ENCODE data around the gene NUAK1.

GRCh38 chr12:106093246-106093645 lies 45.5 kb downstream of the NUAK1 start:
- no peak for TF ChIP-seq POLR2A (IDR thresholded peaks at IDR 0.05)
- TF ChIP-seq CTCF (IDR thresholded peaks at IDR 0.05): no peak
